Uterus (tissue), 4 donors: Measurements from ENCODE around the gene TAMALIN. TPM values are rescaled to one million over a fixed set of nuclear protein-coding genes. Genes with fewer than 3 reads are reported as not detected.

Experiments used
- DNase-seq, 2 donors: peaks; one replicate each; pipeline ENCODE4 v3.0.0-alpha.2; 2019 to 2020
- H3K27ac ChIP-seq, 2 donors: fragments of 200-600 bp; sonication (generic); 1 replicate in 1 of 2; 2 replicates in 1 of 2; pipeline ENCODE4 v1.5.1; 2016 to 2018
- H3K27me3 ChIP-seq, 2 donors: fragments of 200-600 bp; sonication (generic); one replicate each; pipeline ENCODE4 v1.5.1; 2018 to 2019; ENCODE audit warnings: control low read depth in 1 of 2
- H3K36me3 ChIP-seq, 2 donors: fragments of 200-600 bp; sonication (generic); one replicate each; pipeline ENCODE4 v1.5.1; 2019; ENCODE audit warnings: control low read depth in 1 of 2
- H3K4me1 ChIP-seq, 2 donors: fragments of 200-600 bp; sonication (generic); one replicate each; pipeline ENCODE4 v1.5.1; 2018 to 2019; ENCODE audit warnings: control low read depth in 1 of 2
- H3K4me3 ChIP-seq, 2 donors: fragments of 200-600 bp; sonication (generic); 1 replicate in 1 of 2; 2 replicates in 1 of 2; pipeline ENCODE4 v1.5.1; 2018 to 2019; ENCODE audit warnings: mild to moderate bottlenecking in 1 of 2
- H3K9me3 ChIP-seq, 2 donors: fragments of 200-600 bp; sonication (generic); one replicate each; pipeline ENCODE4 v1.5.1; 2019; ENCODE audit warnings: control low read depth in 1 of 2
- CTCF ChIP-seq, 4 experiments: fragments of 200-600 bp in 2 of 4; fragments of 450-650 bp in 2 of 4; sonication (generic) in 2 of 4; IDR thresholded peaks; one replicate each; pipeline ENCODE4 v1.5.1; 2016 to 2019; ENCODE audit warnings: antibody characterized with exemption in 4 of 4, mild to moderate bottlenecking in 2 of 4, moderate library complexity in 1 of 4
- POLR2A ChIP-seq, 2 donors: fragments of 450-650 bp; IDR thresholded peaks; one replicate each; pipeline ENCODE4 v1.6.1; 2016; ENCODE audit warnings: antibody characterized with exemption in 2 of 2, mild to moderate bottlenecking in 1 of 2, moderate library complexity in 1 of 2
- intact Hi-C: fragments of 100-400 bp; cut with DNase I; formaldehyde crosslinking; loops from one replicate; pipeline ENCODE4 v1.15.1; 2023; ENCODE audit warnings: low total_unique reads
- total RNA-seq, 4 donors: library from RNA; depleted of rRNA in 3 of 4; stranded (reverse); fragments of >200 nt in 3 of 4; gene quantifications; one replicate each; pipeline versions ENCODE4 v1.1.0 to v1.2.4, GENCODE V29; 2014 to 2023
- donor health status: DM: yes; HTN: yes; CAD: no.

The TAMALIN gene
- total RNA-seq, 4 donors from 2014 or later = 6.4 to 153 (median 42.1) TPM

GRCh38 chr12:52004042-52004648 lies 2.6 kb upstream of the TAMALIN start:
- H3K9me3 ChIP-seq = no peaks in the 10 kb centered on the region
- H3K4me3 ChIP-seq = no peak overlapping the region
- TF ChIP-seq POLR2A (IDR thresholded peaks at IDR 0.05) (no peak), CTCF (IDR thresholded peaks at IDR 0.05) (peak; percentile 73 to 92 (median 84))
- peak overlapping the region in 1 of 2 donors; percentile 12 for H3K27ac ChIP-seq
- H3K4me1 ChIP-seq = no peaks in the 10 kb centered on the region
- DNase-seq = peak; percentile 66 to 75
- H3K27me3 ChIP-seq = no peaks in the 10 kb centered on the region
- intact Hi-C loops = no loop called here
- H3K36me3 ChIP-seq = no peaks in the 10 kb centered on the region

GRCh38 chr12:52005218-52005902 lies 1.4 kb upstream of the TAMALIN start:
- no peaks in the 10 kb centered on the region for H3K9me3 ChIP-seq
- H3K4me1 ChIP-seq = no peaks in the 10 kb centered on the region
- no peak for DNase-seq
- H3K27me3 ChIP-seq = no peaks in the 10 kb centered on the region
- no peaks in the 10 kb centered on the region for H3K36me3 ChIP-seq
- TF ChIP-seq POLR2A (IDR thresholded peaks at IDR 0.05) (no peak), CTCF (IDR thresholded peaks at IDR 0.05) (no peak)
- no peak overlapping the region for H3K27ac ChIP-seq
- intact Hi-C loops = no loop called here
- H3K4me3 ChIP-seq = no peak overlapping the region

- no peak for TF ChIP-seq POLR2A (IDR thresholded peaks at IDR 0.05)
- no peak for TF ChIP-seq CTCF (IDR thresholded peaks at IDR 0.05)
- Histone ChIP-seq H3K27ac (peak overlapping the region; percentile 94 to 95), H3K4me1 (peaks cover 0 to 5% of the 10 kb centered on the region in 2 donors), H3K27me3 (no peaks in the 10 kb centered on the region), H3K4me3 (peak overlapping the region in 1 of 2 donors; percentile 89), H3K36me3 (no peaks in the 10 kb centered on the region), H3K9me3 (no peaks in the 10 kb centered on the region)
- intact Hi-C loops = no loop called here
- DNase-seq = peak in 1 of 2 donors; percentile 56
These were observed 643 bp upstream of the TAMALIN start for GRCh38 chr12:52005903-52006703.

- Histone ChIP-seq H3K4me1 (peaks cover 0 to 6% of the 10 kb centered on the region in 2 donors), H3K27ac (peak overlapping the region; percentile 94 to 95), H3K36me3 (no peaks in the 10 kb centered on the region), H3K27me3 (no peaks in the 10 kb centered on the region), H3K9me3 (no peaks in the 10 kb centered on the region), H3K4me3 (peak overlapping the region; percentile 72 to 89)
- TF ChIP-seq POLR2A (IDR thresholded peaks at IDR 0.05) = peak in 1 of 2 donors; percentile 5
- no peak for TF ChIP-seq CTCF (IDR thresholded peaks at IDR 0.05)
- intact Hi-C loops = no loop called here
- DNase-seq = peak; percentile 65 to 67
These were observed 594 bp downstream of the TAMALIN start for GRCh38 chr12:52007158-52007921.
